Neural progenitor cell (in vitro differentiated cells): ENCODE data around the gene SLC28A2. TPM values are rescaled to one million over a fixed set of nuclear protein-coding genes. Genes with fewer than 3 reads are reported as not detected.

Experiments
- DNase-seq: peaks from one replicate; pipeline ENCODE4 v3.0.0-alpha.2; 2016; ENCODE audit warnings: low spot score
- H2AFZ ChIP-seq: fragments of 200-600 bp; sonication (generic); replicated peaks from 2 replicates; pipeline ENCODE4 v1.6.1; 2016; ENCODE audit warnings: antibody characterized with exemption
- H3F3A ChIP-seq: fragments of 200-600 bp; sonication (generic); 2 replicates; pipeline ENCODE4 v1.6.1; 2016; ENCODE audit warnings: antibody characterized with exemption, low read depth
- H3K27ac ChIP-seq: fragments of 200-600 bp; sonication (generic); 2 replicates; pipeline ENCODE4 v1.5.1; 2016; ENCODE audit warnings: mild to moderate bottlenecking
- H3K27me3 ChIP-seq: fragments of 200-600 bp; sonication (generic); 2 replicates; pipeline ENCODE4 v1.6.1; 2016; ENCODE audit warnings: mild to moderate bottlenecking, moderate library complexity
- H3K36me3 ChIP-seq: fragments of 200-600 bp; sonication (generic); 2 replicates; pipeline ENCODE4 v1.5.1; 2016
- H3K4me1 ChIP-seq: fragments of 200-600 bp; sonication (generic); 2 replicates; pipeline ENCODE4 v1.6.1; 2016; ENCODE audit warnings: mixed run types
- H3K4me2 ChIP-seq: fragments of 200-600 bp; sonication (generic); 2 replicates; pipeline ENCODE4 v1.6.1; 2016
- H3K4me3 ChIP-seq: fragments of 200-600 bp; sonication (generic); 2 replicates; pipeline ENCODE4 v1.5.1; 2016
- H3K79me2 ChIP-seq: fragments of 200-600 bp; sonication (generic); 2 replicates; pipeline ENCODE4 v1.6.1; 2016; ENCODE audit warnings: low read depth
- H3K9ac ChIP-seq: fragments of 200-600 bp; sonication (generic); 2 replicates; pipeline ENCODE4 v1.6.1; 2016
- H3K9me3 ChIP-seq: fragments of 200-600 bp; sonication (generic); 2 replicates; pipeline ENCODE4 v1.5.1; 2016; ENCODE audit warnings: low read depth
- H4K20me1 ChIP-seq: fragments of 200-600 bp; sonication (generic); 2 replicates; pipeline ENCODE4 v1.6.1; 2016; ENCODE audit warnings: low read depth
- H3K27ac Mint-ChIP-seq: 3 replicates; pipeline ENCODE4 v1.8.0; 2021; ENCODE audit warnings: mixed read lengths
- H3K27me3 Mint-ChIP-seq: 2 replicates; pipeline ENCODE4 v1.8.0; 2022; ENCODE audit warnings: low read depth, mild to moderate bottlenecking, inconsistent platforms, moderate library complexity, mixed read lengths; ENCODE audit not compliant: insufficient read depth
- H3K36me3 Mint-ChIP-seq: 3 replicates; pipeline ENCODE4 v1.8.0; 2021; ENCODE audit warnings: mixed read lengths
- H3K4me1 Mint-ChIP-seq: 3 replicates; pipeline ENCODE4 v1.8.0; 2021; ENCODE audit warnings: mixed read lengths
- H3K4me3 Mint-ChIP-seq: 3 replicates; pipeline ENCODE4 v1.8.0; 2021; ENCODE audit warnings: mild to moderate bottlenecking, moderate library complexity, mixed read lengths
- H3K9me3 Mint-ChIP-seq: 3 replicates; pipeline ENCODE4 v1.8.0; 2020; ENCODE audit warnings: mixed read lengths
- EZH2 ChIP-seq: fragments of 200-600 bp; sonication (generic); IDR thresholded peaks from 2 replicates; pipeline ENCODE4 v1.6.1; 2017; ENCODE audit warnings: antibody characterized with exemption, mild to moderate bottlenecking, moderate library complexity
- EZH2phosphoT487 ChIP-seq: fragments of 200-600 bp; sonication (generic); IDR thresholded peaks from 2 replicates; pipeline ENCODE4 v1.6.1; 2017; ENCODE audit warnings: antibody characterized with exemption
- total RNA-seq: library from RNA; depleted of rRNA; stranded (reverse); fragments of >200 nt; gene quantifications from 2 replicates; pipeline ENCODE4 v1.2.3, GENCODE V29; 2015; ENCODE audit warnings: low replicate concordance
- TF ChIP-seq, protein P1 (sequence below): fragments of 200-600 bp; sonication (generic); IDR thresholded peaks from 2 replicates; pipeline ENCODE4 v1.5.1; 2017; ENCODE audit warnings: antibody characterized with exemption, mild to moderate bottlenecking

Gene SLC28A2
- total RNA-seq, 1 donor from 2014 or later: not detected

GRCh38 chr15:45326741-45327140 lies 74.7 kb downstream of the SLC28A2 start:
- H3K27ac Mint-ChIP-seq: peak overlapping the region; percentile 81
- H3F3A ChIP-seq: no peaks in the 10 kb centered on the region
- TF ChIP-seq, protein P1, sequence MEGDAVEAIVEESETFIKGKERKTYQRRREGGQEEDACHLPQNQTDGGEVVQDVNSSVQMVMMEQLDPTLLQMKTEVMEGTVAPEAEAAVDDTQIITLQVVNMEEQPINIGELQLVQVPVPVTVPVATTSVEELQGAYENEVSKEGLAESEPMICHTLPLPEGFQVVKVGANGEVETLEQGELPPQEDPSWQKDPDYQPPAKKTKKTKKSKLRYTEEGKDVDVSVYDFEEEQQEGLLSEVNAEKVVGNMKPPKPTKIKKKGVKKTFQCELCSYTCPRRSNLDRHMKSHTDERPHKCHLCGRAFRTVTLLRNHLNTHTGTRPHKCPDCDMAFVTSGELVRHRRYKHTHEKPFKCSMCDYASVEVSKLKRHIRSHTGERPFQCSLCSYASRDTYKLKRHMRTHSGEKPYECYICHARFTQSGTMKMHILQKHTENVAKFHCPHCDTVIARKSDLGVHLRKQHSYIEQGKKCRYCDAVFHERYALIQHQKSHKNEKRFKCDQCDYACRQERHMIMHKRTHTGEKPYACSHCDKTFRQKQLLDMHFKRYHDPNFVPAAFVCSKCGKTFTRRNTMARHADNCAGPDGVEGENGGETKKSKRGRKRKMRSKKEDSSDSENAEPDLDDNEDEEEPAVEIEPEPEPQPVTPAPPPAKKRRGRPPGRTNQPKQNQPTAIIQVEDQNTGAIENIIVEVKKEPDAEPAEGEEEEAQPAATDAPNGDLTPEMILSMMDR: no peak
- TF ChIP-seq EZH2 (no peak), EZH2phosphoT487 (no peak)
- no peaks in the 10 kb centered on the region for H3K36me3 Mint-ChIP-seq
- H3K9me3 Mint-ChIP-seq: no peaks in the 10 kb centered on the region
- no peak overlapping the region for H3K27ac ChIP-seq
- H3K4me3 Mint-ChIP-seq: peak overlapping the region; percentile 42
- H3K4me2 ChIP-seq: peak overlapping the region; percentile 13
- no peak for DNase-seq
- no peaks in the 10 kb centered on the region for H3K9me3 ChIP-seq
- H3K79me2 ChIP-seq: no peaks in the 10 kb centered on the region
- H3K4me1 ChIP-seq: peaks cover 7% of the 10 kb centered on the region
- no peaks in the 10 kb centered on the region for H4K20me1 ChIP-seq
- H2AFZ ChIP-seq: peak overlapping the region; percentile 50
- no peaks in the 10 kb centered on the region for H3K36me3 ChIP-seq
- peaks cover 32% of the 10 kb centered on the region for H3K4me1 Mint-ChIP-seq
- H3K27me3 Mint-ChIP-seq: peaks cover 8% of the 10 kb centered on the region
- H3K4me3 ChIP-seq: no peak overlapping the region
- H3K27me3 ChIP-seq: no peaks in the 10 kb centered on the region
- H3K9ac ChIP-seq: no peak overlapping the region

Other genes starting within 250 kb of the SLC28A2 start
- 36.7 and 43.4 TPM in 2 replicates for gene SORD, start 229.0 kb upstream of the SLC28A2 start, total RNA-seq
- not detected in 2 replicates for gene DUOX2, start 138.1 kb upstream of the SLC28A2 start, total RNA-seq
- gene DUOXA2, start 137.9 kb upstream of the SLC28A2 start, total RNA-seq: not detected in 2 replicates
- gene DUOXA1, start 122.4 kb upstream of the SLC28A2 start, total RNA-seq: not detected in 2 replicates
- 0.09 and 0.30 TPM in 2 replicates for gene DUOX1, start 122.2 kb upstream of the SLC28A2 start, total RNA-seq
- 32.2 and 53.7 TPM in 2 replicates for gene SHF, start 64.3 kb upstream of the SLC28A2 start, total RNA-seq
- gene GATM, start 126.3 kb downstream of the SLC28A2 start, total RNA-seq: 21.3 and 21.4 TPM in 2 replicates